ENCODE data around the gene MISP.

DNA sequence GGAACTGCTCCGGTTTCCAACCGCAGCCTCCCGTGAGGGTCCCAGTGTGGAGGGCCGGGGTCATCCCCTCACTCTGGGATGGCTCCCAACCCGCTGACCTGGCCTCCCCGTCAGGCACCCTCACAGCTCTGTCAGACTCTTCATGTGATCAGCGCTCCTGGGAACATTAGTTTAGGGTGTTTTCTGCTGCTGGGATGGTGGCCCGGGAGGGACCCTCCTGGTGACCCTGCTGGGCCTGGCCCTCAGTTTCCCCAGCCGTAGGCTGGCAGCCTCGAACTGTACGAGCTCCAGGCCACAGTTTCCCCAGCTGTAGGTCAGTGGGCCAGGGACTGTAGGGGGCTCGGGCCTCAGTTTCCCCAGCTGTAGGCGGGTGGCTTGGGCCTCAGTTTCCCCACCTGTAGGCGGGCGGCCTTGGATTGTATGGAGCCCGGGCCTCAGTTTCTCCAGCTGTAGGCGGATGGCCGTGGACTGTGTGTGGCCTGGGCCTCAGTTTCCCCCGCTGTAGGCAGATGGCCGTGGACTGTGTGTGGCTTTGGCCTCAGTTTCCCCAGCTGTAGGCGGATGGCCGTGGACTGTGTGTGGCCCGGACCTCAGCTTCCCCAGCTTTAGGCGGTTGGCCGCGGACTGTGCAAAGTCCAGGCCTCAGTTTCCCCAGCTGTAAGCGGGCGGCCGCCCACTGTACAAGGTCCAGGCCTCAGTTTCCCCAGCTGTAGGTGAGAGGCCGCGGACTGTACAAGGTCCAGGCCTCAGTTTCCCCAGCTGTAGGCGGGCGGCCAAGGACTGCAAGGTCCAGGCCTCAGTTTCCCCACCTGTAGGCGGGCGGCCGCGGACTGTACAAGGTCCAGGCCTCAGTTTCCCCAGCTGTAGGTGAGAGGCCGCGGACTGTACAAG is 45.0 kb downstream of the MISP start:
- TF ChIP-seq, protein P1, sequence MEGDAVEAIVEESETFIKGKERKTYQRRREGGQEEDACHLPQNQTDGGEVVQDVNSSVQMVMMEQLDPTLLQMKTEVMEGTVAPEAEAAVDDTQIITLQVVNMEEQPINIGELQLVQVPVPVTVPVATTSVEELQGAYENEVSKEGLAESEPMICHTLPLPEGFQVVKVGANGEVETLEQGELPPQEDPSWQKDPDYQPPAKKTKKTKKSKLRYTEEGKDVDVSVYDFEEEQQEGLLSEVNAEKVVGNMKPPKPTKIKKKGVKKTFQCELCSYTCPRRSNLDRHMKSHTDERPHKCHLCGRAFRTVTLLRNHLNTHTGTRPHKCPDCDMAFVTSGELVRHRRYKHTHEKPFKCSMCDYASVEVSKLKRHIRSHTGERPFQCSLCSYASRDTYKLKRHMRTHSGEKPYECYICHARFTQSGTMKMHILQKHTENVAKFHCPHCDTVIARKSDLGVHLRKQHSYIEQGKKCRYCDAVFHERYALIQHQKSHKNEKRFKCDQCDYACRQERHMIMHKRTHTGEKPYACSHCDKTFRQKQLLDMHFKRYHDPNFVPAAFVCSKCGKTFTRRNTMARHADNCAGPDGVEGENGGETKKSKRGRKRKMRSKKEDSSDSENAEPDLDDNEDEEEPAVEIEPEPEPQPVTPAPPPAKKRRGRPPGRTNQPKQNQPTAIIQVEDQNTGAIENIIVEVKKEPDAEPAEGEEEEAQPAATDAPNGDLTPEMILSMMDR (IDR thresholded peaks at IDR 0.05; ENCODE audit: borderline replicate concordance, extremely low read depth, low read length, poor library complexity, severe bottlenecking): no peak
- no peak for TF ChIP-seq EZH2 (IDR thresholded peaks at IDR 0.05; ENCODE audit: borderline replicate concordance, low read depth, low read length, severe bottlenecking)

Measured in DND-41 (cell line).